ENCODE measurements around the gene SIX1. TPM values are rescaled to one million over a fixed set of nuclear protein-coding genes. Genes with fewer than 3 reads are reported as not detected.

The SIX1 gene
- total RNA-seq, 2 experiments from 2014 or later = 0.47 to 0.89 TPM

DNA sequence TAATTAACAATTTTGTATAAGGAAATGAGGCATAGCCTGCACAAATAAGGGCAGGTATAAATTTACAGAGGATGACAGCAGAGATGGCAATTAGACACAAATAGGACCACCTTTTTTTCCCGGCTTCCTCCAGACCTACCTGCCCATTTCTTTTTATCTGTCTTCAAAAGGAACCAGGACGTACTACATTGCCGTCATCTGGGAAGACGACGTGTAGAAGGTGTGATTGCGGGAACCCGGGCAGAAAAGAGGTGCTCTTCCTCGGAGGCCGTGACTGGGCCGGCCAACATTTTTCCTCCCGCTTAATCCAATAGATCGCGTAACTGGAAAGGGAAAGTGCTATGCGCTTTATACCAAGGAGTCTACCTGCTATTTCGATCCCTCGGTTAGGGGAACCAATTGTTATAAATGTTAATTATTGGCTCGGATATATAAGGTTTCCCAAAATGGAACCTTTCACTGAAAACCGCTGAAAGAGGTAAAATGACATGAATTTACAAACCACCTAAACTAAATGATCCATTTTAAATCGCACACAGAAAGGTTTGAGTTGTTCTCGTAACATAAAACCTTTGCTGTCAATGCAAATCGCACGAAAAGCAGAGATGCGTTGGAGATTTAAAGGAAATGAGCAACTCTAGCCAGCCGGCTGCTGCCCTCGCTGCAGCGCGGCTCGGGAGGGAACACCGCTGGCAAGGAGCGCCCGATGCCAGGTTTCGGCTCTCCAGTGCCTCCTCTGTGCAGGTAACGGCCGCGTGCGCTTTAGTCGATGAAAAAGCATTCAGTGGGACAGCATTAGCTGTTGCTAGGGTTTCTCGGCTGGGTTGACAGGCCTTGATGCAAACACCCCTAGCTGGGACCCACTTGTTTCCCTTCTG is 2.8 kb upstream of the SIX1 start:
- H3K36me3 Mint-ChIP-seq = peaks cover 2% of the 10 kb centered on the region
- no peaks in the 10 kb centered on the region for H3K9me3 Mint-ChIP-seq (ENCODE audit: low read depth)
- ATAC-seq (no peak), DNase-seq (no peak)
- peaks cover 93% of the 10 kb centered on the region for H3K27me3 Mint-ChIP-seq
- H3K4me3 Mint-ChIP-seq = peak overlapping the region; percentile 19
- peaks cover 66% of the 10 kb centered on the region for H3K4me1 Mint-ChIP-seq
- CTCF ChIA-PET = interaction anchor here (1.2 to 1.6 kb wide), 2 partner anchors 373 to 383 kb away, joined by 3 read pairs; no protein-coding TSS in a partner anchor
- peak overlapping the region; percentile 11 for H3K27ac Mint-ChIP-seq

DNA sequence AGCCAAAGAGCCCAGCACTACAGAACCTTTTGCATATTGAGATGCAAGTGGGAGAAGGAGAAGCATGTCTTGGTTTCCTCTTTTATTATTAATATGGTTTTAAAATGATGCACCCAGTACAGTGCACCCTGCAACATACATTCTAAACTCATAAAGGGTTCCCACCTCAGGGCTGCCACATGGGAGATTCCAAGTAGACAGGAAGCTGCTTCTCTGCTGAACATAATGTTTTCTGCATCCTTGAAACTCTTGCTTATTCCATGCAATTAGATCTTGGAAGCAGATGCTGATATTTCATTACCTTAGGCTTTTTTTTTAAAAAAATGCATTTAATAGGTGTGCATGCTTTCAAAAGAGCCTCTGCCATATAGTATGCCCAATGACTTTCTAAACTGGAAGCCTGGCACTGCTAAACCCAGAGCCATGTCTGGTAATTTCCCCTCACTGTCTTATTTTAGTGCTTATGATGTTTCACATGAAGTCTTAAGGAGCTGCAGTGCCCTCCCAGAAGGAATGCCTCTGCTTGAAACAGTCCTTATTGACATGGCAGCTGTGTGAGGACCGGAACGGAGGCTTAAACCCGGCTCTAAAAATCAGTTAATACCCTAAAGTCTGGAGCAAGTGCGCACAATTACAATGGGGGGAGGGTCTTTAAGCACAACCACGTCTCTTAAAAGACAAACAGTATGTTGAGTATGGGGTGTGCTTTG is 2.0 kb upstream of the SIX1 start:
- ATAC-seq = no peak
- peaks cover 65% of the 10 kb centered on the region for H3K4me1 Mint-ChIP-seq

DNA sequence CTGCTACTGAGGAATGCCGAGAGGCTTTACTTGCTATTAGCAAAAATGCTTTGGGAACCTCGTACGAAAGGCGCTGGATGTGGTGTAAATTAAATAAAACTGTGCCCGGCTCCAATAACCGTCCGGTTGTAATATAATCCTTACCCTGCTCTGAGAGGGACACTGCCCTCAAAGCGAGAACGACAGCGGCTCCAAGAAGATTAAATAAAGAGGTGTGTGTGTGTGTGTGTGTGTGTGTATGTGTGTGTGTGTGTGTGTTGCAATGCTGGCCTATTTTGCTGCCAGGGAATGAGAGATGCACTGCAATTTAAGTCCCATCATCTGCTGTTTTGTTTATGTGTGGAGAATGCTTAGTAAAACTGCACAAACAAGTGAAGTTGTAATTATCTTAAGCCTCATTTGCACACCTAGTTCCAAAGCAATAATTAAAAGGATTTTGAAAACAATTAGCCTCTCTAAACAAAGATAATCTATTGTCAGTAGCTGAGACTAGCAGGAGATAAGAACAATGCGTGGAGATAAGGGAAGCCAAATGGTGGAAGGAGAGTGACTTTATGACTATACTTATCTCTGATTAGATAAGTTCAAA is 1.2 kb upstream of the SIX1 start:
- no peak overlapping the region for H3K27ac Mint-ChIP-seq
- H3K4me1 Mint-ChIP-seq = peaks cover 63% of the 10 kb centered on the region
- ATAC-seq (no peak), DNase-seq (no peak)
- H3K9me3 Mint-ChIP-seq (ENCODE audit: low read depth) = no peaks in the 10 kb centered on the region
- H3K27me3 Mint-ChIP-seq = peaks cover 94% of the 10 kb centered on the region
- peaks cover 2% of the 10 kb centered on the region for H3K36me3 Mint-ChIP-seq
- no peak overlapping the region for H3K4me3 Mint-ChIP-seq
- CTCF ChIA-PET = interaction anchor here (1.0 to 1.6 kb wide), 3 partner anchors 18 to 375 kb away, joined by 3 to 4 read pairs (median 4); no protein-coding TSS in a partner anchor

More for the DNA sequence above, 2.0 kb upstream of the SIX1 start:
- Mint-ChIP-seq H3K27ac (no peak overlapping the region), H3K4me3 (no peak overlapping the region), H3K9me3 (ENCODE audit: low read depth) (no peaks in the 10 kb centered on the region), H3K27me3 (peaks cover 96% of the 10 kb centered on the region), H3K36me3 (peaks cover 2% of the 10 kb centered on the region)
- DNase-seq = no peak
- CTCF ChIA-PET = interaction anchor here (1.0 kb wide), 1 partner anchor 374 kb away, joined by 3 read pairs; no protein-coding TSS in a partner anchor

DNA sequence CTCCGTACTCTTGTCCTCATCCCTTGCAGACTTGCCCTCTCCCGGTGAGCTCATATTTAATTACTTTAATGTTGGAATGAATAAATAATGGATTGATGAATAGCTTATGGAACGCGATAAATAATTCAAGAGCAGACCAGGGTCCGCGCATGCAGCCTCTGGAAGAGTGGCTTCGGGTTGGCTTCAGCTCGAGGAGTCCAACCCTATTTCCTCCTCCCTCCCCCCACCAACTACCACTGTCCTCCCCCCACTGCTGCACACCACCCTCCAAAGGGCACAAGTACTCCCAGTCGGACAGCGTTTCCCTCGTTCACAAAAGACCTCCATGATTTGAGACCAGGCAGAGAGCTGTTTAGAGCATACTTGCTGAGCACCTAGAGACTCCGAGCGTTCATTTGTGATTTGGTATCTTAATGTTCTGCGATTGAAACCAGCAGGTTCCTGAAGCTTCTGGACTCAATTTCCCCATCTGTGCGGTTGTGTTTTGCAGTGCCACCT is 647 bp upstream of the SIX1 start:
- ATAC-seq (no peak), DNase-seq (no peak)
- peaks cover 62% of the 10 kb centered on the region for H3K4me1 Mint-ChIP-seq
- peaks cover 94% of the 10 kb centered on the region for H3K27me3 Mint-ChIP-seq
- CTCF ChIA-PET = interaction anchor here (1.0 to 1.6 kb wide), 2 partner anchors 18 to 72 kb away, joined by 4 read pairs; no protein-coding TSS in a partner anchor
- H3K36me3 Mint-ChIP-seq = peaks cover 2% of the 10 kb centered on the region
- no peaks in the 10 kb centered on the region for H3K9me3 Mint-ChIP-seq (ENCODE audit: low read depth)
- H3K4me3 Mint-ChIP-seq = no peak overlapping the region
- H3K27ac Mint-ChIP-seq = no peak overlapping the region

DNA sequence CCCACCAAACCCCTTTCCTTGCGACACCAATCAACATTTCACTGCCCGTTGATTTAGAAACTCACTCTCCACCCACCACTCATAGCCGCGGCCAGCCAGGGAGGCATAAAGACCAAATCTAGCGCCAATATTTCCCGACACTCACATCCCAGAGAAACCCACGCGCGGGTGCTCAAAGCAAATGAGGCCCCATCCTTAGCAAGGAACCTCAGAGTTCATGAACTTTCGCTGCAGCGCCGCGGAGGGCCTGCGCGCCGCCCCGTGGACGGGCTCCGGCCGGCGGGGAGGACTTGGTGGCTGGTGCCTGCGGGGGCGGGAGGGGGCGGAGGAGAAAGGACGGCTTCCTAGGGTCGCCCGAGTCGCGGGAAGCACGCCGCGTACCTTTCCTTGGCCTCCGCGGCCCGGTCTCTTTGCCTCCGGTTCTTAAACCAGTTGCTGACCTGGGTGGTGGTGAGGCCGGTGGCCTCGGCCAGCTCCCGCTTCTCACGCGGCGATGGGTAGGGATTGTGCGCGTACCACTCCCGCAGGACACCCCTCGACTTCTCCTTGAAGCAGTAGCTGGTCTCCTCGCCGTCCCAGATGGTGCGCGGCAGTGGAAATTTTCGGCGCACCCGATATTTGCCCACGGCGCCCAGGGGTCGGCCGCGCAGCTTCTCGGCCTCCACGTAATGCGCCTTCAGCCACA is 886 bp downstream of the SIX1 start:
- H3K4me1 Mint-ChIP-seq = peaks cover 57% of the 10 kb centered on the region
- CTCF ChIA-PET = interaction anchor here (0.6 to 1.8 kb wide), 4 partner anchors 10 to 430 kb away, joined by 3 to 5 read pairs (median 4); no protein-coding TSS in a partner anchor
- no peak for ATAC-seq

GRCh38 chr14:60647837-60648248 is 1.4 kb downstream of the SIX1 start:
- Mint-ChIP-seq H3K27ac (peak overlapping the region; percentile 40), H3K4me1 (peaks cover 58% of the 10 kb centered on the region), H3K36me3 (peaks cover 3% of the 10 kb centered on the region), H3K4me3 (peak overlapping the region; percentile 59), H3K27me3 (peaks cover 94% of the 10 kb centered on the region), H3K9me3 (ENCODE audit: low read depth) (no peaks in the 10 kb centered on the region)
- CTCF ChIA-PET = interaction anchor here (0.6 to 1.8 kb wide), 4 partner anchors 10 to 431 kb away, joined by 3 to 5 read pairs (median 4); no protein-coding TSS in a partner anchor
- DNase-seq (no peak), ATAC-seq (no peak)

More for the DNA sequence above, 886 bp downstream of the SIX1 start:
- H3K9me3 Mint-ChIP-seq (ENCODE audit: low read depth) = no peaks in the 10 kb centered on the region
- peak overlapping the region; percentile 60 for H3K4me3 Mint-ChIP-seq
- peaks cover 94% of the 10 kb centered on the region for H3K27me3 Mint-ChIP-seq
- peak overlapping the region; percentile 40 for H3K27ac Mint-ChIP-seq
- DNase-seq = no peak
- peaks cover 3% of the 10 kb centered on the region for H3K36me3 Mint-ChIP-seq

- peaks cover 94% of the 10 kb centered on the region for H3K27me3 Mint-ChIP-seq
- peaks cover 56% of the 10 kb centered on the region for H3K4me1 Mint-ChIP-seq
- peak overlapping the region; percentile 29 for H3K27ac Mint-ChIP-seq
- peaks cover 3% of the 10 kb centered on the region for H3K36me3 Mint-ChIP-seq
- peak overlapping the region; percentile 59 for H3K4me3 Mint-ChIP-seq
- ATAC-seq = no peak
- CTCF ChIA-PET = interaction anchor here (0.6 to 1.8 kb wide), 5 partner anchors 9 to 452 kb away, joined by 3 to 5 read pairs (median 3); no protein-coding TSS in a partner anchor
- no peaks in the 10 kb centered on the region for H3K9me3 Mint-ChIP-seq (ENCODE audit: low read depth)
- no peak for DNase-seq
These were observed 2.0 kb downstream of the SIX1 start for GRCh38 chr14:60647081-60647836.

GRCh38 chr14:60646226-60646818 is 3.0 kb downstream of the SIX1 start:
- Mint-ChIP-seq H3K9me3 (ENCODE audit: low read depth) (no peaks in the 10 kb centered on the region), H3K36me3 (peaks cover 3% of the 10 kb centered on the region), H3K4me1 (peaks cover 48% of the 10 kb centered on the region), H3K27me3 (peaks cover 93% of the 10 kb centered on the region), H3K4me3 (no peak overlapping the region), H3K27ac (no peak overlapping the region)
- CTCF ChIA-PET = interaction anchor here (0.7 to 3.2 kb wide), 6 partner anchors 11 to 451 kb away, joined by 3 to 7 read pairs (median 4); no protein-coding TSS in a partner anchor
- DNase-seq (no peak), ATAC-seq (no peak)

DNA sequence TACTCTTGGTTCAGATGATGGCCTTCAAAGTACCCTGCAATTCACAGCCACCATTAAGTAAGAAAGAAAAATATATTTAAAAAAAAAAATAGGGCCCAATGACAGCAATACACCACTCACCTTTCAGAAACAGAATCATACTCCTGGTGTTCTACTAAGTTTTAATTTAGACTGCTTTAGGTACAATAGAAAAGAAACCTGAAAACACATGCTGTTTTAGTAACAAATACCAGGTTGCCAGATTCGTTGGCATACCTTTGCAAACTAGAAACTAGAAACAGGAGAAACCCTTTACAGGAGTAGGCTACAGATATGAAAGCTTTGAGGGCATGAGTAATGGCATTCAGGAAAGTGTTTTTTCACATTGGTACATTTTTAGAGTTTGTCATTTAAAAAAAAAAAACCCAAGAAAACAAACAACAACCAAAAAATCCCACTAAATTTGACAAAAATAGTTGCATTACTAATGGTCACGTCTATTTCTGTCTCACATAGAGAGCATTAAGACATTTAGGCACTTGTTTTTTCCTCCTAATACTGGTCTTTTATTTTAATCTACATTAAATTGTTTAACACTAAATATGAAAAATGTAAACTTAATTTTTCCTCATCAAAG is 4.0 kb downstream of the SIX1 start:
- DNase-seq = no peak
- no peak overlapping the region for H3K4me3 Mint-ChIP-seq
- H3K4me1 Mint-ChIP-seq = peaks cover 41% of the 10 kb centered on the region
- H3K27me3 Mint-ChIP-seq = peaks cover 93% of the 10 kb centered on the region
- no peak overlapping the region for H3K27ac Mint-ChIP-seq
- H3K9me3 Mint-ChIP-seq (ENCODE audit: low read depth) = no peaks in the 10 kb centered on the region
- CTCF ChIA-PET = interaction anchor here (1.1 to 3.4 kb wide), 5 partner anchors 10 to 21 kb away, joined by 3 to 13 read pairs (median 6); no protein-coding TSS in a partner anchor
- peaks cover 2% of the 10 kb centered on the region for H3K36me3 Mint-ChIP-seq
- no peak for ATAC-seq

- CTCF ChIA-PET = interaction anchor here (1.1 to 3.4 kb wide), 3 partner anchors 12 to 20 kb away, joined by 3 to 13 read pairs (median 7); no protein-coding TSS in a partner anchor
- ATAC-seq (no peak), DNase-seq (no peak)
- Mint-ChIP-seq H3K4me3 (no peak overlapping the region), H3K27ac (no peak overlapping the region), H3K4me1 (peaks cover 36% of the 10 kb centered on the region), H3K9me3 (ENCODE audit: low read depth) (no peaks in the 10 kb centered on the region), H3K36me3 (peaks cover 2% of the 10 kb centered on the region), H3K27me3 (peaks cover 93% of the 10 kb centered on the region)
These were observed 4.6 kb downstream of the SIX1 start for GRCh38 chr14:60644666-60645065.
